HTR-8/SVneo (cell line): ENCODE results near the gene STK11.
"Not testable (repeated sequence)": the region's sequence is repeated elsewhere in the genome, so short reads cannot be mapped to it uniquely, and the experiment has no call there.

Source experiments
- DNase-seq: peaks from one replicate; pipeline ENCODE4 v3.0.0; 2011; ENCODE audit warnings: low spot score, mixed read lengths; ENCODE audit not compliant: insufficient read length
- FAIRE-seq: peaks from 2 replicates; lab custom pipeline; 2011; peaks lifted over from hg19 to GRCh38; lab: Jason Lieb, UNC

Gene STK11

DNA sequence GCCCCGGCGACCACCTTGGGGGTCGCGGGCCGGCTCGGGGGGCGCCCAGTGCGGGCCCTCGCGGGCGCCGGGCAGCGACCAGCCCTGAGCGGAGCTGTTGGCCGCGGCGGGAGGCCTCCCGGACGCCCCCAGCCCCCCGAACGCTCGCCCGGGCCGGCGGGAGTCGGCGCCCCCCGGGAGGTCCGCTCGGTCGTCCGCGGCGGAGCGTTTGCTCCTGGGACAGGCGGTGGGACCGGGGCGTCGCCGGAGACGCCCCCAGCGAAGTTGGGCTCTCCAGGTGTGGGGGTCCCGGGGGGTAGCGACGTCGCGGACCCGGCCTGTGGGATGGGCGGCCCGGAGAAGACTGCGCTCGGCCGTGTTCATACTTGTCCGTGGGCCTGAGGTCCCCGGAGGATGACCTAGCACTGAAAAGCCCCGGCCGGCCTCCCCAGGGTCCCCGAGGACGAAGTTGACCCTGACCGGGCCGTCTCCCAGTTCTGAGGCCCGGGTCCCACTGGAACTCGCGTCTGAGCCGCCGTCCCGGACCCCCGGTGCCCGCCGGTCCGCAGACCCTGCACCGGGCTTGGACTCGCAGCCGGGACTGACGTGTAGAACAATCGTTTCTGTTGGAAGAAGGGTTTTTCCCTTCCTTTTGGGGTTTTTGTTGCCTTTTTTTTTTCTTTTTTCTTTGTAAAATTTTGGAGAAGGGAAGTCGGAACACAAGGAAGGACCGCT lies 729 bp downstream of the STK11 start:
- FAIRE-seq: no peak
- no peak for DNase-seq

GRCh38 chr19:1206864-1207450 lies 1.4 kb downstream of the STK11 start:
- DNase-seq (no peak), FAIRE-seq (no peak)

DNA sequence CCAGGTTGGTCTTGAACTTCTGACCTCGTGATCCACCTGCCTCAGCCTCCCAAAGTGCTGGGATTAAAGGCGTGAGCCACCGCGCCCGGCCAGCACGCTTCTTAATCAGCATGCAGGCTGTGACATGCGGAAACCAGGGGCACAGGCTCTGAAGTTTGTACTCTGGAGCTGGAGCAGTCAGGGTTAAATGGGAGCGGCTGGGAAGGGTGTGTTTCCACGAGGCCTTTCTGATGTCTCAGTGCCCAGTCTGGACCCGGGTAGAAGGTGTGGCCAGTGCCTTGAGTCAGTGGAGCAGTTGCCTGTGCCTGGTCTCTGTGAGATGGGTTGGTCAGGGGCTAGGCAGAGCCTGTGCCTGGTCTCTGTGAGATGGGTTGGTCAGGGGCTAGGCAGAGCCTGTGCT lies 3.3 kb downstream of the STK11 start:
- DNase-seq, FAIRE-seq: not testable (repeated sequence)

GRCh38 chr19:1210227-1210538 lies 4.6 kb downstream of the STK11 start:
- DNase-seq (no peak), FAIRE-seq (no peak)

DNA sequence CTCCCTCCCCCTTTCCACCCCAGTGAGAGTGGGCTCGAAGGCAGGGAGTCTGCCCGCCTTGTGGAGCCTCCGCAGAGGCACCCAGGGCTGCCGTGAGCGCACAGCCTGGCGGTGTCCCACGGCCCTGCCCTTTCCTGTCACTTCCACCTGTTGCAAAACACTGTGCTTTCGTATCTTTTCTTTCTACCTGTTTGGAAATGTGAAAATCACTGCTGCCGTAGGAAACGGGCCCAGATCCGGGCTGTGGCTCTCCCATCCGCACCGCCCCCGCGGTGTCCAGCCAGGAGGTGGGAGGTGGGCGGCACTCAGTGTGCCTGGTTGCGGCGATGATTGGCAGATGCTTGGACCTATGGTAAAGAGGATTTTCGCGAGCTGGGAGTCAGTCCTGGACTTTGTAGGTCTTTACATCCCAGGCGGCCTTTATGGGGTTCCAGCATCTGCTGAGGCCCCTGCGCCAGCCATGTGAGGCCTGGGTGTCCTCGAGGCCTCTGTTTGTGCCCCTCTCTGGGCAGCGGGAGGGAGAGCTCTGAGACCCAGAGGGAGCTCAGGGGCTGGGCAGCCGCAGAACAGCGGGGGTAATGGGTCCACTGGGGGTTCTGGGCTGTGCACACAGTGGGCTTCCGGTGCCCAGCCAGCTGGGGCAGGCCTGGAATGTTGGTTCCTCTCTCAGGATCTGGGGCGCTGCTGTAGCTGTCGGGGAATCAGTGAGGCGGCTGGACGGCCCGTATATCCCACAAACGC lies 6.1 kb downstream of the STK11 start:
- no peak for DNase-seq
- no peak for FAIRE-seq

DNA sequence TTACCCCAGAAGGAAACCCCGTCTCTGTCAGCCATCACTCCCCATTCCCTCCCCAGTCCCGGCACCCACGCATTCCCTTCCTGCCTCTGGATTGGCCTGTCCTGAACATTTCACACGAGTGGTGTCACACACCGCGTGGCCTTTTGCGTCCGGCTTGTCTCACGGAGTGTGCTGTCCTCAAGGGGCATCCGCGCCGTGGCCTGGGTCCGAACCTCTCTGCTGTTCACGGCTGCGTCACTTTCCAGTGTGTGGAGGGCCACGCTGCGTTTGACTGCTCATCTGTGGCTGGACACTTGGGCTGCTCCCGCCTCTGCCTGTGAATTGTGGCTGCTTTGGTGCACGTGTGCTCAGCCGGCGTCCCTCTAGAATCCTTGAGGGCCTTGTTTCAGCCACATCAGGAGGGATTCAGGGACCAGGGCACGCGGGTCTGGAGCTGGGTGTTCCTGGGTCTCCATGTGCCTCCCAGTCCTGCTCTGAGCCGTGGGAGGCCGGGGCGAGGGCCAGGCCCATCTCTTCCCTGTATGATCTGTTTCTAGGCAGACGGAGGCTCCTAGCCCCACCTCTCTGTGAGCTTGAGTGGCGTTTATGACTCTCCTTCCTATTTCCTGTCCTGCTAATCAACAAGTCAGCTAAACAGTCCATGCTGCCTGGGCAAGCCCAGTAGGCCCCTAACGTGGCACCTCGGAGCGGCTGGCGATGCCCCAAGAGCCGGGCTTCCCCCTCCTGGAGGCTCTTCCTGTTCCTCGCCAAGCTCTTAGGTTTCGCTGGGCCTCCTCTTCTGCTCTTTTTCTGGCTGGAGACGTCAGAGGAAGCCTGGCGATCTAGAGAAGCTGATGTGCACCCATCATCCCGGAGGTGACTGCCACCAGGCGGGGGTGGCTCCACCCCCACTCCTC lies 8.1 kb downstream of the STK11 start:
- FAIRE-seq (no peak), DNase-seq (no peak)

DNA sequence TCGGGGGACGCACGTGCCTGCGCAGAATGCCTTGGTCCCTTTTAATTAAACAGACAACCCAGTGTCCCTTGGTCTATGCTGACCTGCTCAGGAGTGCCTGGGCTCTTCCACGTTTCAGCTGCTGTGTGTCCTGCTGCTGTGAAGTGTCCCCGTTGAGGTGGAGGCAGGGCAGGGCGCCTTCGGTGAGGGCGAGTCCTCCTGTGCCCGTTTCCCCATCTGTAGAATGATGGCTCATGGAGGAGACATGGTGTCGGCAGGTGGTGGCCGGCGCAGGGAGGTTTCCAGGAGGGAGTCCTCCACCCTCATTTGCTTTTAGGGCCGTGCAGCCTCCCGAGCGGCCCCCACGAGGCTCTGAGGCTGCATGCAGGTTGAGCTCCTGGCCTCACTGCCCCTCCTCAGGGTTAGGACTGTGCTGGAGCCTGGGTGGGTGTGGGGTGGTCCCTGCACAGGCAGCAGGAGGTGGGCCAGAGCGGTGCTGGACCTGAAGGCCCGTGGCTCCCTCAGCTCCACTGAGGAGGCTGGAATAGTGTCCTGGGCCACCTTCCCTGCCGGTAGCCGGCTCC lies 8.8 kb downstream of the STK11 start:
- no peak for FAIRE-seq

DNA sequence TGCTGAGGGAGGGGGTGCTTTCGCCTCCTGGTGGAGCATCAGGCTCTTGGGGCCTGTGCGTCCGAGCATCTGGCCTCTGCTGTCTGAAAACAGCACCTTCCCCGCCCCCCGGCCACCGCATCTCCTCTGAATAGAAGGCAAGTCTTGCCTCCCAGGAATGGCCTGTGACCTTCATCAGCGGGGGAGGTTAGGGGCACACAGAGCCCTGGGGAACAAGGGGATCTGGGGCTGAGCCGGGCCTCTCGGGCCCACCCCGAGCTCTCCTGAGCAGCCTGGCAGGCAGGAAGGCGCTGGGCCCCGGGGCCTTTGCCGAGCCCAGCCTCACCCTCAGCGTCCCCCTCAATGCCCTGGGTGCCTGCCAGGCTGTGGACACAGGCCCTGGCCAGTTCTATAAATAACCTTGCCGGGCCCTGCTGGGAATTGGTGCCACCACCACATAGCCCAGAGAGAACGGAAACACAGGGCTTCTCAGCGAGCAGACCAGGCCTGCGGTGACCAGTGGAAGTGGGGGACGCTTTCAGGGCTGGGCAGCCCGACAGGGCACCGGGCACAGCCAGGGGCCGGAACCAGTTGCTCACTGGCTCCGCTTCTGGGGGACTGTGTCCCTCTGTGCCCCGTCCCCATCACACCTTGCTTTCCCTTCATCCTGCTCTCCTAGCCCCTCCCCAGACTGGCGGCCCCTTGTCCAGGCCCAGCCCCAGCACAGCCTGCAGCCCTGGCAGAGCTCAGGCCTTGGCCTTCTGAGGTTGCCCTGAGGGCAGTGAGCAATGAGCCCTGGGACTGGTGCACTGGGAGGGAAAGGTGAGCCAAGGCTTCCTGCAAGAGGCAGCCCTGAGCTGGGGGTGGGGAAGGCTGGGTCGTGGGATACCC lies 9.5 kb downstream of the STK11 start:
- no peak for DNase-seq
- FAIRE-seq: no peak

More for the DNA sequence above, 8.8 kb downstream of the STK11 start:
- no peak for DNase-seq

DNA sequence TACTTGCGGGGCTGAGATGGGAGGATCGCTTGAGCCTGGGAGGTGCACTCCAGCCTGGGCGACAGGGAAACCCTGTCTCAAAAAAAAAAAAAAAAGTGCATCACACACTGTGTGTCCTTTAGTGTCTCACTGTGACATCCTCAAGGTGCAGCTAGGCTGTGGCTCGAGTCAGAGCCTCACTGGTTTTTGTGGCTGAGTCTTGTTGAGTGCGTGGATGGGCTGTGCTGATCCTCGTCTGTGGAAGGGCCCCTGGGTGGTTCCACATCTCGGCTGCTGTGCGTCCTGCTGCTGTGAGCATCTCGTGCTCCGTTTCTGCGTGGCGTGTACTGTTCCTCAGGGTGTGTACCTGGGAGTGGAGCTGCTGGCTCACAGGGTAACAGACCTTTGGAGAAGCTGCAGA lies 11.2 kb downstream of the STK11 start:
- FAIRE-seq (no peak), DNase-seq (no peak)

GRCh38 chr19:1217366-1217765 lies 11.8 kb downstream of the STK11 start:
- no peak for FAIRE-seq
- no peak for DNase-seq

GRCh38 chr19:1218751-1219567 lies 13.4 kb downstream of the STK11 start:
- FAIRE-seq (no peak), DNase-seq (no peak)

GRCh38 chr19:1219786-1220476 lies 14.4 kb downstream of the STK11 start:
- FAIRE-seq (no peak), DNase-seq (no peak)

DNA sequence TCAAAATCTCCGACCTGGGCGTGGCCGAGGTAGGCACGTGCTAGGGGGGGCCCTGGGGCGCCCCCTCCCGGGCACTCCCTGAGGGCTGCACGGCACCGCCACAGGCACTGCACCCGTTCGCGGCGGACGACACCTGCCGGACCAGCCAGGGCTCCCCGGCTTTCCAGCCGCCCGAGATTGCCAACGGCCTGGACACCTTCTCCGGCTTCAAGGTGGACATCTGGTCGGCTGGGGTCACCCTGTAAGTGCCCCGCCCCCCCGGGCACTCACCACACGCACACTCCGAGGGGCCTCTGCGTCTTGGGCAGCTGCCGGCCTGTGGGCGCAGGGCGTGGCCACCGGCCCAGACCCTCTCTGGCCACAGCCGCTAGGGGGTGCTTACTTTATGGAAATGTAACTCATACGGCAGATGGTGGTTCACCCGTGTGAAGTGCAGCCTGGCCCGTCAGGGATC lies 14.9 kb downstream of the STK11 start:
- DNase-seq (no peak), FAIRE-seq (no peak)

- FAIRE-seq: peak; percentile 28
- DNase-seq: no peak
These were observed 15.7 kb downstream of the STK11 start for GRCh38 chr19:1220976-1221903.

- FAIRE-seq: no peak
- no peak for DNase-seq
These were observed 16.3 kb downstream of the STK11 start for GRCh38 chr19:1221904-1222255.

DNA sequence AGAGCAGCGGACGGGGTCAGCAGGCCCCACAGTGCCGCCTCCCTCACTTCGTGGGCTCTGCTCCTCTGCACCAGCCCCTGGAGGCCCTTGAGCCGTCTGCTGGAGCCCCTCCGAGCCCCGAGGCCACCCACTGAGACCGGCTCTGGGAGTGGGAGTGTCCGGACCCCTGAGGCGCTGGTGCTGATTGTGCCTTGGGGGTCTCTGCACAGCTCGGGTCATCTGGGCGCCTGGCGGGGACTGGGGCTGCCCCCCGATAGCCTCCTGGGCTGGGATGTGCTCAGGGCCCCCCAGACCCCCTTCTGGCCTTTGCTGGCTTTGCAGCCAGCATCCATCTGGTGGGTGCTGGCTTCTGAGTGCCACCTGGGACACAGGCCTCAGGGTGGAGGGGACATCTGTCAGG lies 16.8 kb downstream of the STK11 start:
- DNase-seq (no peak), FAIRE-seq (no peak)
